Measurements from ENCODE around the gene RIC3. TPM values are rescaled to one million over a fixed set of nuclear protein-coding genes. Genes with fewer than 3 reads are reported as not detected.

The RIC3 gene
- total RNA-seq, 1 experiment from 2014 or later, result not detected

GRCh38 chr11:8100605-8101004 is 68.2 kb downstream of the RIC3 start:
- RAD21 ChIA-PET (ENCODE audit: low non-redundant PET in 1 of 2, low total read pairs in 2 of 2, uncharacterized antibody in 2 of 2, unreplicated experiment in 2 of 2), result interaction anchor here (1.8 to 3.5 kb wide), 3 partner anchors 67 to 94 kb away, joined by 10 to 31 read pairs (median 28); no protein-coding TSS in a partner anchor

More at GRCh38 chr11:8100605-8101004, 68.2 kb downstream of the RIC3 start:
- Histone ChIP-seq H3K79me2 (ENCODE audit: insufficient read depth, low read length) (no peaks in the 10 kb centered on the region), H3K9me3 (ENCODE audit: control insufficient read depth in 1 of 2, insufficient read depth in 1 of 2, low read depth in 1 of 2, low read length in 2 of 2) (no peaks in the 10 kb centered on the region), H2AFZ (ENCODE audit: low read depth, low read length, poor library complexity, severe bottlenecking) (no peak overlapping the region), H3K9me2 (ENCODE audit: insufficient read depth) (no peaks in the 10 kb centered on the region), H3K36me3 (ENCODE audit: control insufficient read depth in 1 of 2, insufficient read depth in 2 of 2, low read length in 2 of 2) (no peaks in the 10 kb centered on the region), H3K4me3 (replicated peaks in 1 of 2; ENCODE audit: low read depth in 1 of 2, low read length in 2 of 2) (no peak overlapping the region), H3K4me1 (ENCODE audit: control insufficient read depth in 1 of 2, insufficient read depth in 2 of 2, low read length in 2 of 2) (no peaks in the 10 kb centered on the region), H3K4me2 (ENCODE audit: low read length) (no peak overlapping the region), H3K27ac (ENCODE audit: low read depth, low read length) (no peak overlapping the region), H3K9ac (ENCODE audit: low read length) (no peak overlapping the region), H4K20me1 (ENCODE audit: insufficient read depth) (no peaks in the 10 kb centered on the region), H3K27me3 (ENCODE audit: insufficient read depth, low read length) (peaks cover 4% of the 10 kb centered on the region; the same call in 1 of the 2 replicates)
- no peak for ATAC-seq
- TF ChIP-seq POLR2A (IDR thresholded peaks at IDR 0.05; ENCODE audit: borderline replicate concordance, extremely low read depth, insufficient read depth, insufficient read length) (no peak), ZNF274 (IDR thresholded peaks at IDR 0.05; ENCODE audit: low read depth, low read length) (no peak), CTCF (IDR thresholded peaks at IDR 0.05 in 2 of 3, conservative IDR thresholded peaks at IDR 0.05 in 1 of 3; ENCODE audit: borderline replicate concordance in 1 of 3, insufficient read depth in 1 of 3, low read depth in 2 of 3, low read length in 2 of 3) (no peak), EZH2phosphoT487 (IDR thresholded peaks at IDR 0.05; ENCODE audit: borderline replicate concordance) (no peak), FOSL1 (IDR thresholded peaks at IDR 0.05; ENCODE audit: low read depth) (no peak), ELF1 (IDR thresholded peaks at IDR 0.05; ENCODE audit: borderline replicate concordance, low read depth) (no peak), MAX (IDR thresholded peaks at IDR 0.05) (no peak), REST (IDR thresholded peaks at IDR 0.05; ENCODE audit: low read depth) (no peak), SIN3A (IDR thresholded peaks at IDR 0.05; ENCODE audit: low read depth) (no peak), RAD21 (IDR thresholded peaks at IDR 0.05; ENCODE audit: low read depth) (no peak), CEBPB (IDR thresholded peaks at IDR 0.05; ENCODE audit: low read depth) (no peak), EZH2 (IDR thresholded peaks at IDR 0.05) (no peak), TCF7L2 (IDR thresholded peaks at IDR 0.05; ENCODE audit: borderline replicate concordance, extremely low read depth, insufficient read depth, insufficient read length) (no peak)
- DNase-seq (ENCODE audit: low read depth, low spot score), result no peak
- ChIA-PET CTCF (interaction anchor here (2.2 to 8.1 kb wide), 4 partner anchors 10 to 467 kb away, joined by 14 to 184 read pairs (median 38); no protein-coding TSS in a partner anchor), POLR2A (no interaction called here)
- intact Hi-C loops (cut with micrococcal nuclease), result no loop called here
- BruUV-seq (replicated peaks), result no TSS peak
